OCI-LY7 (cell line): ENCODE results near the gene MIX23.

ENCODE experiments used
- CTCF ChIP-seq: fragments of 200-600 bp; sonication (generic); conservative IDR thresholded peaks from 2 replicates; pipeline ENCODE4 v1.5.1; 2014; ENCODE audit warnings: mild to moderate bottlenecking, antibody characterized with exemption, low read length, moderate library complexity, mixed read lengths
- EZH2phosphoT487 ChIP-seq: fragments of 200-600 bp; sonication (generic); IDR thresholded peaks from 2 replicates; pipeline ENCODE4 v1.6.1; 2018; ENCODE audit warnings: low read depth, borderline replicate concordance, mild to moderate bottlenecking, mixed run types, antibody characterized with exemption, low read length, moderate library complexity, mixed read lengths

GRCh38 chr3:122349171-122349570 lies 33.9 kb downstream of the MIX23 start:
- no peak for TF ChIP-seq CTCF
- no peak for TF ChIP-seq EZH2phosphoT487
